HG02885 (cell line): ENCODE results near the gene TRAPPC12.
A peak's percentile ranks its signal among the peaks of the same experiment; 100 is the strongest.
"Not testable (repeated sequence)": the region's sequence is repeated elsewhere in the genome, so short reads cannot be mapped to it uniquely, and the experiment has no call there.

ENCODE experiments used
- ATAC-seq: cut with Tn5 transposase; IDR thresholded peaks from one replicate; pipeline ENCODE4 v1.9.1; 2021; ENCODE audit warnings: mild to moderate bottlenecking; ENCODE audit not compliant: unreplicated experiment, poor library complexity

The TRAPPC12 gene

GRCh38 chr2:3379647-3380534, at the start of gene TRAPPC12:
TSS of gene TRAPPC12 (plus strand) at chr2:3379694. CDS start at chr2:3387624, 7,930 bp downstream.
- ATAC-seq = peak; percentile 77

- no peak for ATAC-seq
Observed at GRCh38 chr2:3332133-3332532, 47.4 kb upstream of the TRAPPC12 start.

GRCh38 chr2:3334392-3335345, 44.8 kb upstream of the TRAPPC12 start:
- no peak for ATAC-seq

GRCh38 chr2:3336844-3337243, 42.6 kb upstream of the TRAPPC12 start:
- no peak for ATAC-seq

- no peak for ATAC-seq
Observed at GRCh38 chr2:3338340-3338739, 41.2 kb upstream of the TRAPPC12 start.

- no peak for ATAC-seq
Observed at GRCh38 chr2:3340144-3340543, 39.4 kb upstream of the TRAPPC12 start.

GRCh38 chr2:3341336-3341735, 38.2 kb upstream of the TRAPPC12 start:
- no peak for ATAC-seq

- no peak for ATAC-seq
Observed at GRCh38 chr2:3342324-3342723, 37.2 kb upstream of the TRAPPC12 start.

- ATAC-seq = no peak
Observed at GRCh38 chr2:3343012-3343411, 36.5 kb upstream of the TRAPPC12 start.

- no peak for ATAC-seq
Observed at GRCh38 chr2:3344897-3345296, 34.6 kb upstream of the TRAPPC12 start.

GRCh38 chr2:3345621-3346020, 33.9 kb upstream of the TRAPPC12 start:
- no peak for ATAC-seq

GRCh38 chr2:3348767-3349166, 30.7 kb upstream of the TRAPPC12 start:
- ATAC-seq = no peak

- no peak for ATAC-seq
Observed at GRCh38 chr2:3349211-3349693, 30.2 kb upstream of the TRAPPC12 start.

- no peak for ATAC-seq
Observed at GRCh38 chr2:3354986-3355385, 24.5 kb upstream of the TRAPPC12 start.

GRCh38 chr2:3355951-3356569, 23.4 kb upstream of the TRAPPC12 start:
- ATAC-seq = no peak

- ATAC-seq = no peak
Observed at GRCh38 chr2:3356799-3357198, 22.7 kb upstream of the TRAPPC12 start.

GRCh38 chr2:3357446-3357845, 22.0 kb upstream of the TRAPPC12 start:
- ATAC-seq = not testable (repeated sequence)

GRCh38 chr2:3357926-3358325, 21.6 kb upstream of the TRAPPC12 start:
- ATAC-seq = no peak

- ATAC-seq = no peak
Observed at GRCh38 chr2:3361518-3362389, 17.7 kb upstream of the TRAPPC12 start.
